ENCODE results near the gene PACSIN2.

PACSIN2 gene

DNA sequence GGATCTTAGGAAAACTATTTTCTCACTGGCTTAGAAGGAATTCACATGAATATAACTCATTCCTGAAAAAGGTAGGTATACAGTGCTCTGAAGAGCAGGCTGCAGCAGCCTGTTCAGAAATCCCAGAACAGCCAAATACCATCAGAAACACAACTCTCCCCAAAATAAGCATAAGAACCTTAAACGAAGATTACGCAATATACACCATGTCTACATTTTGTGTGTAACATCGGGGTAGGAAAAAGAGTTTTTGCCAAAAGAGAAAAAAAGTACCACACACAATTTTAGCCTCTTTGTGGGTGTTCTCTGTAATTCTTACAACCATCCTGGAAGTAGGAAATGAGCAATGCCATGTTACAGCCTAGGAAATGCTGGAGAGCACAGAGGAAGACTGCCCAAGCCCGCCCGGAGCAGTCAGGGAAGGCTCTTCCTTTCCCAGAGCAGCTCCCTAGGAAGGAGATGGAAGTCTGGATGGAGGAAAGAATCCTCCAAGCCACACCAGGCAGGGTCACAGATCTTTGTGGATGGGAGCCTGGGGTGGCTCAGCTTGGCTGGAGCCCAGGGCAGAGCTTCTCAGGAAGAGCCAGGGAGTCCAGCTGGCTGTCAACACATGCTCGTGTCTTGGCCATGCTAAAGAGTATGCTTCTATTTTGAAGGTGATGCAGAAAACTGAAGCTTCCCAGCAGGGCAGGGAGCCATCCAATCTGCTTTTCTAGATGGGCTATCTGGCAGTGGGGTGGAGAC, 108.2 kb downstream of the PACSIN2 start:
- H3K4me1 Mint-ChIP-seq: peaks cover 18 to 30% of the 10 kb centered on the region in 2 donors
- H3K4me3 Mint-ChIP-seq: no peak overlapping the region
- DNase-seq (no peak), ATAC-seq (replicated peaks) (no peak)
- peaks cover 26 to 52% of the 10 kb centered on the region in 2 donors for H3K36me3 Mint-ChIP-seq
- no peaks in the 10 kb centered on the region for H3K9me3 Mint-ChIP-seq
- H3K27me3 Mint-ChIP-seq: no peaks in the 10 kb centered on the region
- H3K27ac Mint-ChIP-seq: no peak overlapping the region

- ATAC-seq (replicated peaks) (no peak), DNase-seq (no peak)
- Mint-ChIP-seq H3K4me3 (no peak overlapping the region), H3K9me3 (no peaks in the 10 kb centered on the region), H3K36me3 (peaks cover 24 to 51% of the 10 kb centered on the region in 2 donors), H3K27ac (no peak overlapping the region), H3K4me1 (peaks cover 17 to 27% of the 10 kb centered on the region in 2 donors), H3K27me3 (no peaks in the 10 kb centered on the region)
Measured at GRCh38 chr22:42905702-42906183, 109.2 kb downstream of the PACSIN2 start.

GRCh38 chr22:42905217-42905616, 109.7 kb downstream of the PACSIN2 start:
- no peaks in the 10 kb centered on the region for H3K9me3 Mint-ChIP-seq

GRCh38 chr22:42904050-42904449, 110.9 kb downstream of the PACSIN2 start:
- ATAC-seq (replicated peaks) (no peak), DNase-seq (no peak)
- Mint-ChIP-seq H3K4me3 (no peak overlapping the region), H3K9me3 (no peaks in the 10 kb centered on the region), H3K36me3 (peaks cover 20 to 49% of the 10 kb centered on the region in 2 donors), H3K27me3 (no peaks in the 10 kb centered on the region), H3K27ac (no peak overlapping the region), H3K4me1 (peaks cover 19 to 31% of the 10 kb centered on the region in 2 donors)

More at GRCh38 chr22:42905217-42905616, 109.7 kb downstream of the PACSIN2 start:
- Mint-ChIP-seq H3K4me3 (no peak overlapping the region), H3K36me3 (peaks cover 25 to 51% of the 10 kb centered on the region in 2 donors), H3K4me1 (peaks cover 17 to 27% of the 10 kb centered on the region in 2 donors), H3K27me3 (no peaks in the 10 kb centered on the region), H3K27ac (no peak overlapping the region)
- DNase-seq (no peak), ATAC-seq (replicated peaks) (no peak)

DNA sequence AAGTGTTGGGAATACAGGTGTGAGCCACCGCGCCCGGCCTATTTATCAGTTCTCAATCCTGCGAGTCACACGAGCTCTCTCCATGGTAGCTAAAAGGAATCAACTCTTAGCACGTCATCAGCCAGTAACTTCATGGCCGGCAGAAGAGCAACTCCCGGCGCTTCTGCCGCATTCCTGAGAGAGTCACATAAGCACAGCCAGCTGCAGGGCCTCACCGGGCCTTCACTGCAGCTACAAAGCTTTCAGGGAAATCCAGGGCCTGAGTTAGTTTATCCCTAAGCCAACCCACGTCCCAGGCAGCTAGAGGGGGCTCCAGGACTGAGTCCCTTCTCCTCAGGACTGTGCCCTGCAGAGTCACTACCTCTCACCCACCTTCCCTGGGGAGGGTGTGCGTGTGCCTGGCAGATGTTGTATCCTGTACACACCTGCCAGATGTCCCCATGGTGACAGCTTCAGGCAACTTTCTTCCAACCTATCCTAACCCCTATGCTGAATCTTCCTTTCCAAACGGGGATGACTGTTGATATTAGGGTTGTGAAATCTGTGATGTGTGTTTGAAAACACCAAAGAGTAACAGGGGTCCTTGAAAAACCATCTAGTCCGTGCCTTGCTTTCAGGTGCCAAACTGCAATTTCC, 112.0 kb downstream of the PACSIN2 start:
- Mint-ChIP-seq H3K27me3 (no peaks in the 10 kb centered on the region), H3K4me3 (no peak overlapping the region), H3K27ac (no peak overlapping the region), H3K4me1 (peaks cover 13 to 30% of the 10 kb centered on the region in 2 donors), H3K9me3 (no peaks in the 10 kb centered on the region), H3K36me3 (peaks cover 20 to 48% of the 10 kb centered on the region in 2 donors)
- DNase-seq (no peak), ATAC-seq (replicated peaks) (no peak)

GRCh38 chr22:42901790-42902508, 113.0 kb downstream of the PACSIN2 start:
- DNase-seq (no peak), ATAC-seq (replicated peaks) (peak; percentile 8 to 16)
- Mint-ChIP-seq H3K36me3 (peaks cover 15 to 47% of the 10 kb centered on the region in 2 donors), H3K4me3 (no peak overlapping the region), H3K27me3 (no peaks in the 10 kb centered on the region), H3K9me3 (no peaks in the 10 kb centered on the region), H3K4me1 (peaks cover 15 to 37% of the 10 kb centered on the region in 2 donors), H3K27ac (no peak overlapping the region)

DNA sequence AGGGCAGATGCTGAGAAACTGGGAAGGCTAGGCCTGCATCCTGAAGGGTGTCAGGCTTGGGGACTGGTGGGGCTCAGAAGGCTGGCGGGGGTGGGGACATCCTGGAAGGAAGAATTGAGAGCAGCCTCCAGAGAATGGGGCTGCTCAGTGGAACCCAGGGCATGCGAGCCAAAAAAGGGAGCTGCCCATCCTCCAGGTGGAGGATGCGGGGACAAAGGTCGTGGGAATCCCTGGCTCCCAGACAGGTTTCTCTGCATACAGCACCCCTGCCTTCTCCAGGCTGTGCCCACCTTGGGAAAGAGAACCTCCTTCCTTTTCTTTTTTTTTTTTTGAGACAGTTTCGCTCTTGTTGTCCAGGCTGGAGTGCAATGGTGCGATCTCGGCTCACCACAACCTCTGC, 117.0 kb downstream of the PACSIN2 start:
- H3K27me3 Mint-ChIP-seq: no peaks in the 10 kb centered on the region
- H3K4me1 Mint-ChIP-seq: peaks cover 40 to 64% of the 10 kb centered on the region in 2 donors

DNA sequence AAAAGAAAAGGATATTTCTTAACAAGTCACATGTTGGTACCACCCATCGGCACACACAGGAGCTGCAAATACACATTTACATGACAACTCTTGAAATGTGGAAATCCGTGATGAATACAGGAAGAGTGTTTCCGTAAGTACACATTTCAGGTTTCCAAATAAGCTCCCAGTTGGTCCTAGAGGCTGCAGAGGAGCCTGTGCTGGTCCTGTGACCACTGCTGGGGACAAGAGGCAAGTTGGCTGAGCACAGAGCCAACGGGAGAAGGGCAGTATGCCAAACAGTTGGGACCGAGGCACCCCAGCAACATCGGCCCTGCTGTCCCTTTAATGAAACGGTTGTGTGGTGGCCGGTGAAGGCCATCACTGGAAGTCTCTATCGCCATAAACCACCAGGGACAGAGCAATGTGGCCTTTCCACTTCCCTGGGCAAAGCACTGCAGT, 119.4 kb downstream of the PACSIN2 start:
- no peak for DNase-seq
- peak overlapping the region; percentile 53 to 65 for H3K4me3 Mint-ChIP-seq
- peaks cover 39 to 79% of the 10 kb centered on the region in 2 donors for H3K4me1 Mint-ChIP-seq
- H3K27me3 Mint-ChIP-seq: no peaks in the 10 kb centered on the region
- peak overlapping the region; percentile 92 for H3K27ac Mint-ChIP-seq
- H3K36me3 Mint-ChIP-seq: peaks cover 23 to 33% of the 10 kb centered on the region in 2 donors
- ATAC-seq (replicated peaks): no peak
- H3K9me3 Mint-ChIP-seq: no peaks in the 10 kb centered on the region

More for the DNA sequence above, 117.0 kb downstream of the PACSIN2 start:
- Mint-ChIP-seq H3K27ac (no peak overlapping the region), H3K9me3 (no peaks in the 10 kb centered on the region), H3K4me3 (no peak overlapping the region), H3K36me3 (peaks cover 16 to 29% of the 10 kb centered on the region in 2 donors)
- DNase-seq: no peak
- no peak for ATAC-seq (replicated peaks)

DNA sequence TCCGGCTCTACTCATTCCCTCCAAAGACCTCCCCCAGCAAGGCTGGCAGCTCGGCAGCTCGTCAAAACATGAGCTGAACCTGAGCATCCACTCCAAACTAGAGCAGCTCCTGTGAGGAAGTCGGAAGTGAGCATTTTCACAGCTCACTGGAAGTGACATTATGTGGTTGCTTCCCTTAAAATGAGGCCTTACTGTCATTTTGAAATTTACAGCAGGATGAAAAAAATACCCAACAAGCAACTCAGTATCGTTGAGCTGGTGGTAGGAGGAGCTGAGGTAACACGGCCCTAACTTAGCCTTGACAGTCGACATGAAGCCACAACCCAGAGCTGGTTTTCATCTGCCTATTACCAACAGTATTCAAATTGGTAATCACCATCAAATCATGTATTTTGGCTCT, 119.9 kb downstream of the PACSIN2 start:
- Mint-ChIP-seq H3K4me3 (peak overlapping the region; percentile 53 to 65), H3K27ac (peak overlapping the region; percentile 92), H3K27me3 (no peaks in the 10 kb centered on the region), H3K36me3 (peaks cover 23 to 31% of the 10 kb centered on the region in 2 donors), H3K4me1 (peaks cover 39 to 80% of the 10 kb centered on the region in 2 donors), H3K9me3 (no peaks in the 10 kb centered on the region)
- ATAC-seq (replicated peaks): peak; percentile 94
- peak; percentile 52 for DNase-seq

- Mint-ChIP-seq H3K27ac (no peak overlapping the region), H3K36me3 (peaks cover 20 to 32% of the 10 kb centered on the region in 2 donors), H3K4me1 (peaks cover 46 to 81% of the 10 kb centered on the region in 2 donors), H3K4me3 (no peak overlapping the region), H3K9me3 (no peaks in the 10 kb centered on the region), H3K27me3 (no peaks in the 10 kb centered on the region)
- DNase-seq (no peak), ATAC-seq (replicated peaks) (no peak)
Measured at GRCh38 chr22:42893371-42894150, 121.4 kb downstream of the PACSIN2 start.

- peak overlapping the region; percentile 20 for H3K27ac Mint-ChIP-seq
- peaks cover 24 to 39% of the 10 kb centered on the region in 2 donors for H3K36me3 Mint-ChIP-seq
- H3K27me3 Mint-ChIP-seq: no peaks in the 10 kb centered on the region
- peaks cover 51 to 85% of the 10 kb centered on the region in 2 donors for H3K4me1 Mint-ChIP-seq
- DNase-seq: no peak
- ATAC-seq (replicated peaks): no peak
- H3K4me3 Mint-ChIP-seq: no peak overlapping the region
- no peaks in the 10 kb centered on the region for H3K9me3 Mint-ChIP-seq
Measured at GRCh38 chr22:42892571-42893316, 122.2 kb downstream of the PACSIN2 start.

GRCh38 chr22:42892156-42892555, 122.8 kb downstream of the PACSIN2 start:
- H3K36me3 Mint-ChIP-seq: peaks cover 29 to 42% of the 10 kb centered on the region in 2 donors
- H3K9me3 Mint-ChIP-seq: no peaks in the 10 kb centered on the region
- no peak overlapping the region for H3K27ac Mint-ChIP-seq
- H3K4me3 Mint-ChIP-seq: no peak overlapping the region
- H3K27me3 Mint-ChIP-seq: no peaks in the 10 kb centered on the region
- ATAC-seq (replicated peaks) (no peak), DNase-seq (no peak)
- H3K4me1 Mint-ChIP-seq: peaks cover 46 to 86% of the 10 kb centered on the region in 2 donors

DNA sequence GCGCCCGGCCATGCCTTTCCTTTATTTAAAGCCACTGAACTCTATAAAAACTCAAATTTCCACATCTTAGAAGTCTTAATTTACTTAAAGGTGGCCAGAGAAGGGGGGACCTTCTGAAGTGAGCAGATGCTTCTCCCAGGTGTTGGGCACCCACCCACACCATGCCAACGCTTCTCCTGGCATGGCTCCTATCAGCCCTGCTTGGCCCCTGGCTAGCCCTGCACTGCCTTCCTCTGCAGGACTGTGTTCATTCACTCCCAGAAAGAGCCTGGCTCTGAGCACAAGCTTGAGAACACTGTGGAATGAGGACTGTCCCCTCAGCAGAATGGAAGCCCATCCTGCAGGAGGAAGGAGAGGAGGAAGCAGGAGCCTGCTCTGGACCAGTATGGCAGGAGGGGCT, 123.3 kb downstream of the PACSIN2 start:
- DNase-seq (no peak), ATAC-seq (replicated peaks) (no peak)
- peaks cover 34 to 46% of the 10 kb centered on the region in 2 donors for H3K36me3 Mint-ChIP-seq
- no peaks in the 10 kb centered on the region for H3K9me3 Mint-ChIP-seq
- H3K27me3 Mint-ChIP-seq: no peaks in the 10 kb centered on the region
- H3K27ac Mint-ChIP-seq: no peak overlapping the region
- no peak overlapping the region for H3K4me3 Mint-ChIP-seq
- peaks cover 45 to 83% of the 10 kb centered on the region in 2 donors for H3K4me1 Mint-ChIP-seq

All from stimulated activated naive B cell treated with anti-CD40 and anti-IgM and Interleukin-4, amounts not matched to agents 10 μg/mL and 1 μg/mL and 100 μg/mL, for 72 hours (primary cell).